ENCODE data around the gene MAML3.

- peak; percentile 36 to 85 (median 54) for TF ChIP-seq CTCF (IDR thresholded peaks at IDR 0.05)
- TF ChIP-seq EP300 (IDR thresholded peaks at IDR 0.05): peak in 1 of 4 donors; percentile 80
These were observed 141.1 kb downstream of the MAML3 start for GRCh38 chr4:140012688-140013486.

Data from upper lobe of left lung (tissue), 4 donors.